AG08396 (cell line): ENCODE measurements around the gene LENEP.

Experiments used
- DNase-seq: peaks from one replicate; pipeline ENCODE4 v3.0.0; 2012; ENCODE audit warnings: low spot score, mixed read lengths

Gene LENEP

GRCh38 chr1:154999571-155000410 lies 6.4 kb downstream of the LENEP start:
- no peak for DNase-seq

GRCh38 chr1:155000411-155000725 lies 7.0 kb downstream of the LENEP start:
- DNase-seq, result no peak

GRCh38 chr1:155000726-155001424 lies 7.5 kb downstream of the LENEP start:
- DNase-seq, result peak; percentile 88

- no peak for DNase-seq
Measured at GRCh38 chr1:155001425-155001674, 8.0 kb downstream of the LENEP start.

- peak; percentile 100 for DNase-seq
Measured at GRCh38 chr1:155001675-155002463, 8.5 kb downstream of the LENEP start.

GRCh38 chr1:155002464-155003226 lies 9.3 kb downstream of the LENEP start, which contains the start of gene ZBTB7B:
ZBTB7B (plus strand) TSS chr1:155002802; CDS start chr1:155014661, 11,859 bp downstream.
- DNase-seq, result peak; percentile 76

GRCh38 chr1:155003227-155003765 lies 9.9 kb downstream of the LENEP start:
- no peak for DNase-seq

- DNase-seq, result peak; percentile 62
Measured at GRCh38 chr1:155003766-155004351, 10.5 kb downstream of the LENEP start.

- no peak for DNase-seq
Measured at GRCh38 chr1:155004352-155005075, 11.1 kb downstream of the LENEP start.

GRCh38 chr1:155005076-155006011 lies 12.0 kb downstream of the LENEP start:
- no peak for DNase-seq

GRCh38 chr1:155006601-155007101 lies 13.3 kb downstream of the LENEP start:
- no peak for DNase-seq

GRCh38 chr1:155007251-155007828 lies 14.0 kb downstream of the LENEP start:
- DNase-seq, result no peak

GRCh38 chr1:155008015-155008941 lies 14.9 kb downstream of the LENEP start:
- DNase-seq, result no peak

GRCh38 chr1:155009221-155009711 lies 15.9 kb downstream of the LENEP start:
- DNase-seq, result no peak

GRCh38 chr1:155009742-155010141 lies 16.4 kb downstream of the LENEP start:
- no peak for DNase-seq

- DNase-seq, result no peak
Measured at GRCh38 chr1:155010211-155010918, 17.0 kb downstream of the LENEP start.

GRCh38 chr1:155011004-155011416 lies 17.6 kb downstream of the LENEP start:
- no peak for DNase-seq
